GM19328 (cell line): Measurements from ENCODE around the gene TSPO.
"Not testable (repeated sequence)": the region's sequence is repeated elsewhere in the genome, so short reads cannot be mapped to it uniquely, and the experiment has no call there.

Experiments used
- ATAC-seq: cut with Tn5 transposase; IDR thresholded peaks from one replicate; pipeline ENCODE4 v1.9.1; 2021; ENCODE audit warnings: mild to moderate bottlenecking, moderate library complexity; ENCODE audit not compliant: unreplicated experiment

TSPO gene

DNA sequence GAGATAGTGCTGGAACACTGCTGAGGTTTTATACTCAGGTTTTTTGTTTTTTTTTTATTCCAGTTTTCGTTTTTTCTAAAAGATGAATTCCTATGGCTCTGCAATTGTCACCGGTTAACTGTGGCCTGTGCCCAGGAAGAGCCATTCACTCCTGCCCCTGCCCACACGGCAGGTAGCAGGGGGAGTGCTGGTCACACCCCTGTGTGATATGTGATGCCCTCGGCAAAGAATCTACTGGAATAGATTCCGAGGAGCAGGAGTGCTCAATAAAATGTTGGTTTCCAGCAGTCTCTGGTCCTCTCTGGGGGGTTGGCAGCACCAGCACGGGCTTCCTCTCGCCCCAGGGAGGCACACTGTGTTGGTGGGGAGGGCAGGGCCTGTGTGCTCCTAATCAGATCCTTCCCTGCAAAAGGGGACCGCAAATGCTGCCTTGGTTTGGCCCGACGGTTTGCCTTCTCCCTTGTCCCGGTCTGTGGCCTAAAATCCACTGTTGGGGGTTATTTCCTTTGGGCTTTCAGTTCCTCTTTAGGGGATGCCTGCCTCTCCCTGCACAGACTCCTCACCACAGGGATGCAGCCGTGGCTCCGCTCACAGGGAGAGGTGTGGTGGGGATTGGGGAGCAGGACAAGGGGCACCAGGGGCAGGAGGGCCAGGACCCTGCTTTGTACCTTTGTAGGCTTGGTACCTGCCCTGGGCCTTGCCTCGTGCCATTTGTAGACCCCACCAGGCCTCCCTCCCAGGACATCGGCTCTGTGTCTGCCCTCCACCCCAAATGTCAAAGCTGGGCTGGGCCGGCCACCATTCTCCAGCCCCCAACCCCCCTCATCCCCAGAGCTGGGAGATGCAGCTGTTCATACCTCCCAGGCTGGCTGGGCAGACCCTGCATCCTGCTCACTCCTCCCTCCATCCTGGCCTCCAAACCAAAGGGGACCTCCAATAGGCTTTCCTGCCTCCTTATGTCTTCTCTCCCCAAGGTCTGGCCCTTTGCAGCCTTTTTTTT, 21.6 kb upstream of the TSPO start:
- no peak for ATAC-seq

- ATAC-seq, result no peak
Measured at GRCh38 chr22:43131773-43132501, 19.4 kb upstream of the TSPO start.

DNA sequence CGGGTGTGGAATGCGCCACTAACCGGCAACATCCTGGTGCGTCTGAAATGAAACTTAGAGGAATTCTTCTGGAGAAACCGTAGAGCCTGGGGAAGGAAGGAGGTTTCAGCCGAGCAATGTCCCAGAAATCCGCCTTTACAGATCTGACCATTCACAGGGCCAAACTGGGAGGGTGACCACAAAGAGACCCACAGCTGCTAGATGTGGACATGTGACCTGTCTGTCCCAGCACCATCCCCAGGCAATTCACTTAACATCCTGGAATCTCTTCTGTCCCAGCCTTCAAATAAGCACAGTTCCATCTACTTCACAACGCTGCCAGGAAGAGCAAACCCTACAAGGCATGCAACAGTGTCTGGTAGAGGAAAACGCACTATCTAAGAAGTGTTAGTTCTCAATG, 18.0 kb upstream of the TSPO start:
- no peak for ATAC-seq

DNA sequence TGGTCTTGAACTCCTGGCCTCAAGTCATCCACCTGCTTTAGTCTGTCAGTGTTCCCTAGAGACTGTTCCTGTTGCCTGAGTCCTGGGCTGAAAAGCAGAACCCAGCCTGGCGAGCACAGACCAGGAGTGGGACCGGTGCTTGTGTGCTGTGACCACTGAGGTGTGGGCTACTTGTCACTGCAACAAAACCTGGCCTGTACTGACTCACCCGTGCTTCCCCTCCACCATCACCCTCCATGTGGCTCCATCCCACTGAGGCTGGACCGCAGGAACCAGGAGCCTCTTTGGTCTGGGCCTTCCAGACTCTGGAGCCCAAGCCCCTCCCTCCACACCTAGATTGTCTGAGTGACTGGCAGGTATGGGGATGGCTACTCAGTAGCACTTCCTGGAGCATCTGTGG, 16.8 kb upstream of the TSPO start:
- no peak for ATAC-seq

DNA sequence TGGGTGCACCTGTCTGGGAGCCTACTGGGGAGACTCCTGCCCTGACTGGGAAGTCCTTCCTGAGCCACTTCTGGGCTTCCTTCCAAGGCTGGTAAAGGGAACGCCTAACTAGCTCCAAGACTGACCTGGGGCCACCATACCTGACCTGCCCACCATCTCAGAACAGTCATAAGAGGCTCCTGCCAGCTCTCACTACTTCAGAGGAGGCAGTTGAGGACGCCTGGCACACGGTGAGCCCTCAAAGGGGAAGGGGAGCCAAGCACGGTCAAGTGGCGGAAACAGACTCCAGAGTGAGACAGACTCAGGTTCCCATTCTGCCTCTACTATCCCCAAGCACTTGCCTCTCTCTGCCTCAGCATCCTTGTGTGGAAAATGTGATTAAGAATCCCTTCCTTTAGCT, 15.8 kb upstream of the TSPO start:
- ATAC-seq, result no peak

GRCh38 chr22:43136255-43136654, 15.1 kb upstream of the TSPO start:
- no peak for ATAC-seq

DNA sequence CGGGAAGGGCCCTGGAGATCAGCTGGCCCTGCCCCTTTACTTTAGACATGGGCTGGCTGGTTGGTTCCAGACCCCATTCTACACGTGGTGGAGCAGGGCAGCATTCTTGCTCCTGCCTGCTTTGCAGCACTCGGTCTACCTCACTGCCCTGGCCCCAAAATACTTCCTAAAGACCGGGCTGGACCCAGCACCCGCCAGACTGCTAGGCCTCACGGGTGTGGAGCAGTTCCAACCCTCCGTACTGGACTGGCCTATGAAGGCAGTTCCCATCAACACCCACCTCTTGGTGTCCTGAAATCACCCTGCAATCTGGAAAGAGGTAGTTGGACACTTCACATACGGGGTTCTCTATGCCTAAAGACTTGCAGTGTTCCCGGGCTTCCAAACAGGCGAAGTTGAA, 14.6 kb upstream of the TSPO start:
- no peak for ATAC-seq

DNA sequence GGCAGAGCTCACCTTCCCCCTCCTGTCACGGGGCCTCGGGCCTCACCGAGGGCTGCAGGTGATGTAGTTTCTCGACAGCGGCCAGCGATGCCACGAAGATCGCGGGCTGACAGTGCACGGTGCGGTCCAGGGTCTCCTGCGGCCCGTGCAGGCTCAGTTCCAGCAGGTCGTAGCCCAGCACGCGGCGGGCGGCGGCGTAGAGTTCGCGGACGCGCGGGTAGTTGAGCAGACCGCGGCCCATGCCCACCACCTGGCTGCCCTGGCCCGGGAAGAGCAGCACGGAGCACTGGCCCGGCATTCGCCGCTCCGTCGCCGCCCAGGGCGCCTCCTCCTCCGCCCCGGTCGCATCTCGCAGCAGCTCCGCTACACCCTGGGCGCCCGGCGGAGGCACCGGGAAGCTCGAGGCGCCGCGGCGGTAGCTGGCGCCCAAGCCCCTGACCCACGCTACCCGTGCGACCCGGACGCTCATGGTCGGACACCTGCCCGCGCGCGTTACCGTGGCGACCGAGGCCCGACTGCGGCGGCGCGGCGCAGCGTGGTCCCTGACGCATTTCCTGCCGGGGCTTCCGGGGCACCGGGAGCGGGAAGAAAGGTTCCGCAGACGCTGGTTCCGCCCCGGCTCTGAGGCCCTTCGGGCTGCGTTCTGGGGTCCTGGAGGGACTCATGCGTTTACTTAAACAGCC, 8.3 kb upstream of the TSPO start, which contains the start of gene MCAT:
TSS of gene MCAT (minus strand) at position 519 of the 683 bp plus-strand sequence. CDS start at position 469, 50 bp downstream.
- ATAC-seq, result peak; percentile 76

- no peak for ATAC-seq
Measured at GRCh38 chr22:43144949-43145348, 6.4 kb upstream of the TSPO start.

- not testable (repeated sequence) for ATAC-seq
Measured at GRCh38 chr22:43145371-43145770, 6.0 kb upstream of the TSPO start.

DNA sequence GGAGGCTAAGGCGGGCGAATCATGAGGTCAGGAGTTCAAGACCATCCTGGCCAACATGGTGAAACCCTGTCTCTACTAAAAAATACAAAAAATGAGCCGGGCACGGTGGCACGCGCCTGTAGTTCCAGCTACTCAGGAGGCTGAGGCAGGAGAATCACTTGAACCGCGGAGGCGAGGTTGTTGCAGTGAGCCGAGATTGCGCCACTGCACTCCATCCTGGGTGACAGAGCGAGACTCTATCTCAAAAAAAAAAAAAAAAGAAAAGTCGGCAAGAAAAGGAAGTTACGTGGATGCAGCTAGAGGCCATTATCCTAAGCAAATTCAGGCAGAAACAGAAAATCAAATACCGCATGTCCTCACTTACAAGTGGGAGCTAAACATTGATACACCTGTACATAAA, 5.0 kb upstream of the TSPO start:
- not testable (repeated sequence) for ATAC-seq

- no peak for ATAC-seq
Measured at GRCh38 chr22:43147821-43148220, 3.5 kb upstream of the TSPO start.

DNA sequence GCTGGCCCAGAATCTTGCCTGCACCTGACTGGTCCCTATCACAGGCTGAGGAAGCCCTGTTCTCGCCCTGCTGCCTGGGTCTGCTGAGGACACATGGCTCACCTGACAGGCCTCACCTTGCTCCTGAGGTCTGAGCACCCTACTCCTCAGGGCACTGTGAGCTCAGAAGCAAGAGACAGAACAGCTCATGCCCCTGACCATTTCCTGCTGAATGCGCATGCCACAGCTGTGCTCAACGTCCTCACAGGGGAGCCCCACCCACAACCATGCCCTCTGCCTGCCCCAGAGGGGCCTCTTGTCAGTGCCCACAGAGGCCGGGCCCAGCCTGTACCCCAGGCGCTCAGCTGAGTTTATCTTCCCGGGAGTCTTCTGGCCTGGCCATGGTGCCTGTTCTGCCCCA, 2.8 kb upstream of the TSPO start:
- no peak for ATAC-seq

DNA sequence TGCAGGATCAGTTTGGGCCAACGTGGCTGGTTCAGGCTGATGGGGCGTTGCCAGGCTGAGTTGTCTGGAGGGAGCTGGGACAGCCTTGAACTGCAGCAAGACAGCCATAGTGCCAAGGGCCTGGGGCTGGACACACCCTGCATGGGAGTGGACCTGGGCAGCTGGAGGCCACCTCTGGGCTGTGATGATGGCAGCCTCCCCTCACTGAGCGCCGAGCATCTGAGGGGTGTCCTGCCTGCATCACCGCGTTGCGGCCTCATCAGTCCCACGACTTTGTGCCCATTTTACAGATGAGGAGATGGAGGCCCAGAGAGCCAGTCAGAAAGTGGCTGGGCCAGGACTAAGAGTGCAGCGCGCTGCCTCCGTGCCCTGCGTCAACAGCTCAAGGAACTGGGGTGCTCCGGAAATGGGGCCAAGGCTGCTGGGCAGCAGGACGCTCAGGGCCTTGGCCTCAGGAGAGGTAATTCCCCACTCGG, 590 bp upstream of the TSPO start:
- no peak for ATAC-seq

DNA sequence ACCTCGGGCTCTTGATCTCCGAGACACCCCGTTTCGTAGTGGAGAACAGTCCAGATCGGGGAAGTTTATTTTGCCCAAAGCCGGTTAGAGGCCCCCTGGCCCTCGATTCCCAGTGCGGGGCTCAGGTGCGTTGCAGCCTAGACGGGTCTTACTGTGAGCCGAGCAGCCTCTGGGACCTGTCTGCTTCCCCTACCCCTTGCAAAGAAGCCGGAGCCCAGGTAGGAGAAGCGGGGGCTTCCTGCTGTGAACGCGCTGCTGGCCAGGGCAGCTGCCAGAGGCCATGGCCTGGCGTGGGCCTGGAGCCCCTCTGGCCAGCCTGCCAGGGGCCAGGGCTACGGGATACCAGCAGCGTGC, 621 bp downstream of the TSPO start:
- no peak for ATAC-seq

- ATAC-seq, result no peak
Measured at GRCh38 chr22:43152357-43153071, 1.2 kb downstream of the TSPO start.

DNA sequence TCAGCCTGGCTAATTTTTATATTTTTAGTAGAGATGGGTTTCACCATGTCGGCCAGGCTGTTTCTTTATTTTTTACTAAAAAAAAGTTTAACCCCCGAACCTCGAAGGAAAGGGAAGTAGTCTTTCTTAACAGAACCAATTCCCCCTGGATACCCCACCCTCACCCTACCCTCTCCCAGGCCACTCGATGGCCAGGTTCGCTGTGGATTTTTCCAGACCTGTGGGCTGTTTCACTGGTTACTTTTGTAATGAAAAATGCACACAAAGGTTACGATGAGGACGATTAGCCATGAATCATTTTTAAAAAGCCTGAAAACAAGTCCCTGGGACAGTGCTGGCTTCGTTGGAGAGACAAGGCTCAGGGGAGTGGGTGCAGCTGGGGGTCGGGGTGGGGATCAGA, 2.5 kb downstream of the TSPO start:
- ATAC-seq, result no peak

DNA sequence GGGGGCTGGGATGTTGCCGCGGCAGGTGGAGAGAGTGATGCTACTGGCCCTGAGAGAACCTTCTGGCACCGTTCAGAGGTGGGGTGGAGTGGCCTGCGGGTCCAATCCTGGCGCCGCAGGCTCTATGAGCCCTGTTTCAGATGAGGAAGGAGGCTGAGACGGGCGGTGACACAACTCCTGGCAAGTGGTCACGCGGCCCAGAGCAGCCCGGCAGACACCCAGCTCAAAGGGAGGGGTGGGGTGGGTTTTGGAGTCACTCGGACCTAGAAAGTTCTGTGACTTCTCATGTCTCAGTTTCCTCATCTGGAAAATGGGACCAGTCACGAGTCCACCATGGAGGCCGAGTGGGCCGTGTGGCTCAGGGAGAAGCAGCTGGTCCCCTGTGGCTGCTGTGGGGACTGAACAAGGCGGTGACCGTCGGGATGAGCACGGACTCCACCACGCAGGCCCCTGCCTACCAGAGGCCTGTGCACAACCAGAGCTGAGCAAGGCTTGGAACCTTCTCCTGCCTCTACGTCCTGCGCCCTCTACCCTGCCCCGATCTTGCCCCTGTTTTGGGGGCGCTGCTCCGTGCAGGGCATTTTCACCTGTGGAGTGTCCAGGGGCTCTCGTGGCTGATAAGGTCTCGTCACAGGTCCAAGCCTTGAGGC, 3.7 kb downstream of the TSPO start:
- ATAC-seq, result no peak

DNA sequence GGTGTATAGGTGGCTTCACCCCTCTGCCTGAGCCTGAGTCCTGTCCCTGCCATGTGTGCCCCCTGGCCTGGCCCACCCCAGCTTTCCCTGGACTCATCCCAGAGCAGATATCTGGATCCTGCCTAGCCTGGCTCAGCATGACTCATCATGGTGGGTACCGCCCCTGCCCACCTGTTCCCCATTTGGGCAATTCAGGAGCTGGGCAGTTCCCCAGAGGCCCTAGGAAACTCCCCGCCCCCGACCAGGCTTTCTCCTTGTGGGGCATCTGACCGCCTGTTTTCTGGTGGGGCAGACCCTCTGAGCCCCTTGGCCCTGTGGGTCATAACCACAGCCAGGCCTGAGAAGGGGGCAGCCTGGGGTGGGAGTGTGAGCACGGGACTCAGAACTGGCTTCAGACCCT, 4.4 kb downstream of the TSPO start:
- no peak for ATAC-seq

DNA sequence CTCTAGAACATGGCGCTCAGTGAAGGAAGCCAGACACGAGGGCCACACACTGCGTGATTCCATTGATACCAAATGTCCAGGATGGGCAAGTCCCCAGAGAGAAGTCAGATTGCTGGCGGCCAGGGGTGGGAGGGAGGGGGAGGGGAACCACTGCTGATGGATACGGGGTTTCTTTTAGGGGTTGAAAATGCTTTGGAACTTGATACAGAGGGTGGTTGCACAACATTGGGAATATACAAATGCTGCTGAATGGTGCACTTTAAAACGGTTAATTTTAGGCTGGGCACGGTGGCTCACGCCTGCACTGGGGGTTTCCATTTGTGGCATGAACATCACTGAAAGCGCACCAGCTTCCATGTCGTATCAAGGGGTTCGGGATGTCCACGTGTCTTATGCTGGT, 5.1 kb downstream of the TSPO start:
- no peak for ATAC-seq
